GM18858 (cell line): ENCODE results near the gene KCNQ5.

Experiments
- ATAC-seq: cut with Tn5 transposase; IDR thresholded peaks from one replicate; pipeline ENCODE4 v1.9.1; 2021; ENCODE audit not compliant: unreplicated experiment

The KCNQ5 gene

GRCh38 chr6:72792692-72793091 is 170.8 kb downstream of the KCNQ5 start:
- no peak for ATAC-seq

GRCh38 chr6:72793641-72794395 is 172.0 kb downstream of the KCNQ5 start:
- no peak for ATAC-seq

GRCh38 chr6:72798196-72798595 is 176.3 kb downstream of the KCNQ5 start:
- no peak for ATAC-seq

- ATAC-seq = no peak
Observed at GRCh38 chr6:72809746-72810379, 188.0 kb downstream of the KCNQ5 start.

GRCh38 chr6:72810571-72811280 is 188.9 kb downstream of the KCNQ5 start:
- ATAC-seq = no peak

- ATAC-seq = no peak
Observed at GRCh38 chr6:72811971-72812421, 190.1 kb downstream of the KCNQ5 start.

GRCh38 chr6:72813807-72814596 is 192.1 kb downstream of the KCNQ5 start:
- no peak for ATAC-seq

GRCh38 chr6:72816022-72816421 is 194.2 kb downstream of the KCNQ5 start:
- ATAC-seq = no peak

- ATAC-seq = no peak
Observed at GRCh38 chr6:72817208-72817607, 195.3 kb downstream of the KCNQ5 start.

- ATAC-seq = no peak
Observed at GRCh38 chr6:72819609-72820008, 197.7 kb downstream of the KCNQ5 start.

- no peak for ATAC-seq
Observed at GRCh38 chr6:72820153-72820552, 198.3 kb downstream of the KCNQ5 start.

- no peak for ATAC-seq
Observed at GRCh38 chr6:72820906-72821305, 199.0 kb downstream of the KCNQ5 start.

GRCh38 chr6:72822023-72822422 is 200.2 kb downstream of the KCNQ5 start:
- ATAC-seq = no peak

- no peak for ATAC-seq
Observed at GRCh38 chr6:72822691-72823090, 200.8 kb downstream of the KCNQ5 start.

- ATAC-seq = peak; percentile 81
Observed at GRCh38 chr6:72824833-72825232, 203.0 kb downstream of the KCNQ5 start.

- peak; percentile 39 for ATAC-seq
Observed at GRCh38 chr6:72825315-72825911, 203.5 kb downstream of the KCNQ5 start.

GRCh38 chr6:72826037-72826436 is 204.2 kb downstream of the KCNQ5 start:
- no peak for ATAC-seq

GRCh38 chr6:72826744-72827438 is 205.0 kb downstream of the KCNQ5 start:
- ATAC-seq = no peak

GRCh38 chr6:72828904-72829303 is 207.0 kb downstream of the KCNQ5 start:
- ATAC-seq = no peak

- ATAC-seq = no peak
Observed at GRCh38 chr6:72832271-72832670, 210.4 kb downstream of the KCNQ5 start.
